Panc1 (cell line): ENCODE measurements around the gene INTS11. TPM values are rescaled to one million over a fixed set of nuclear protein-coding genes. Genes with fewer than 3 reads are reported as not detected.

Source experiments
- ATAC-seq: fragments of 200-7000 bp; cut with Tn5 transposase; 2 replicates; pipeline ENCODE4 v1.9.1; 2020; ENCODE audit warnings: mild to moderate bottlenecking, moderate library complexity
- BruUV-seq: library from RNA; stranded (reverse); fragments of 400-500 nt; replicated peaks from 2 replicates; lab custom pipeline; 2021; lab: Mats Ljungman, UMichigan
- CTCF ChIA-PET: fragments of 300-600 bp; sonication (Branson Sonifier 250); formaldehyde crosslinking; loops from one replicate; lab custom pipeline; 2022; ENCODE audit warnings: antibody characterized with exemption; lab: Charles Lee
- POLR2A ChIA-PET: fragments of 300-600 bp; sonication (Branson Sonifier 250); formaldehyde crosslinking; loops from one replicate; lab custom pipeline; 2022; ENCODE audit warnings: antibody characterized with exemption; lab: Charles Lee
- DNase-seq: peaks from one replicate; pipeline ENCODE4 v3.0.0-alpha.2; 2010; ENCODE audit warnings: low read depth, low spot score
- H3K27ac ChIP-seq: 2 replicates; pipeline ENCODE4 v1.5.1; 2011; ENCODE audit warnings: mild to moderate bottlenecking, low read length, inconsistent platforms
- H3K27me3 ChIP-seq: fragments of 200-500 bp; sonication (Bioruptor generic); 2 replicates; pipeline ENCODE4 v1.6.0; 2014; ENCODE audit warnings: low read length, inconsistent platforms; ENCODE audit not compliant: control insufficient read depth, insufficient read depth
- H3K36me3 ChIP-seq: fragments of 200-500 bp; sonication (Bioruptor generic); 2 replicates; pipeline ENCODE4 v1.5.1; 2014; ENCODE audit warnings: inconsistent platforms, mild to moderate bottlenecking, low read length, moderate library complexity; ENCODE audit not compliant: control insufficient read depth, insufficient read depth
- H3K4me1 ChIP-seq: 2 replicates; pipeline ENCODE4 v1.5.1; 2011; ENCODE audit warnings: inconsistent platforms, mild to moderate bottlenecking, low read length, moderate library complexity; ENCODE audit not compliant: control insufficient read depth, insufficient read depth
- H3K4me3 ChIP-seq, 2 experiments: 2 replicates each; pipeline ENCODE4 v1.5.1; 2011 to 2012; ENCODE audit warnings: low read depth in 2 of 2, low read length in 2 of 2, mild to moderate bottlenecking in 2 of 2, inconsistent platforms in 1 of 2, moderate library complexity in 1 of 2
- H3K9me3 ChIP-seq: fragments of 200-500 bp; sonication (Bioruptor generic); 2 replicates; pipeline ENCODE4 v1.5.1; 2014; ENCODE audit warnings: low read depth, mild to moderate bottlenecking, inconsistent platforms, low read length, moderate library complexity; ENCODE audit not compliant: control insufficient read depth, insufficient read depth
- POLR2AphosphoS5 ChIP-seq: IDR thresholded peaks from 2 replicates; pipeline ENCODE4 v1.6.1; 2012; ENCODE audit warnings: mild to moderate bottlenecking, low read depth, low read length, moderate library complexity
- SIN3A ChIP-seq: IDR thresholded peaks from 2 replicates; pipeline ENCODE4 v1.6.1; 2012; ENCODE audit warnings: low read depth, mild to moderate bottlenecking, low read length, moderate library complexity, borderline replicate concordance; ENCODE audit not compliant: insufficient read depth
- TCF7L2 ChIP-seq: IDR thresholded peaks from 2 replicates; pipeline ENCODE4 v1.6.1; 2011; ENCODE audit warnings: mild to moderate bottlenecking, low read depth, low read length, inconsistent platforms
- in situ Hi-C: cut with HindIII; loops from 2 replicates; pipeline ENCODE4 v1.10.0; 2016; ENCODE audit warnings: low sequenced_read_pairs, low pct_unique_long_range_greater_than_20kb
- intact Hi-C: fragments of 100-400 bp; cut with micrococcal nuclease; formaldehyde crosslinking; loops from one replicate; pipeline ENCODE4 v1.10.0; 2022; ENCODE audit not compliant: unreplicated experiment
- total RNA-seq: library from RNA; stranded (reverse); gene quantifications from one replicate; pipeline ENCODE4 v1.2.1, GENCODE V29; 2021; ENCODE audit not compliant: unreplicated experiment
- TF ChIP-seq, protein P1 (sequence below), 2 experiments: IDR thresholded peaks; 2 replicates each; pipeline ENCODE4 v1.6.1; 2011 to 2012; ENCODE audit warnings: low read depth in 2 of 2, control low read depth in 1 of 2, low read length in 1 of 2, mild to moderate bottlenecking in 1 of 2, moderate library complexity in 1 of 2; ENCODE audit not compliant: insufficient read depth in 1 of 2
- TF ChIP-seq, protein P2 (sequence below): fragments of 450-650 bp; IDR thresholded peaks from 2 replicates; pipeline ENCODE4 v1.5.1; 2017; ENCODE audit warnings: mild to moderate bottlenecking

INTS11 gene
- total RNA-seq, 1 experiment from 2014 or later, result 114 TPM

DNA sequence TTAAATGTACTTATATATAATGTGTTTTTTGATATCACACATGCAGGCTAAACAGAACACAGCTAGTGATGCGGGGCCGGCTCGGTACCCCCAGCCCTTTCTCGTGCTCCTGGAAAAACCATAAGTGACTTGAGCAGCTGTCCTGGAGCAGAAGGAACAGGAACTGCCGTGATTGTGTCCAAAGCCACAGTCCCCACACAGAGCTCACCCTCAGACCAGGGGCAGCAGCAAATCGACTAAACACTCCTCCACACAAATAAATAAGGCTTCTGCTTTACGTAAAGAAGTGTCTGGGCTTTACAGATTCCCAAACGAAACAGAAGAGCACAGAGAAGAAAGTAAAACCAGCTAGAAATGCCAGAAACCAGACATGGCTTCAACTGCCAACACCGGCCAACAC, 60.4 kb downstream of the INTS11 start:
- intact Hi-C loops (no loop called here), in situ Hi-C loops (no loop called here)
- 0 out of 2 replicates have a peak, but pooled peaks cover 3% of the 10 kb centered on the region for H3K4me1 ChIP-seq
- no peak overlapping the region for H3K4me3 ChIP-seq
- ChIA-PET CTCF (no interaction called here), POLR2A (interaction anchor here (0.6 kb wide), 2 partner anchors 10 to 13 kb away, joined by 5 to 8 read pairs; partner anchors contain the start of gene UBE2J2)
- H3K27me3 ChIP-seq, result no peaks in the 10 kb centered on the region
- BruUV-seq, result no TSS peak
- DNase-seq (no peak), ATAC-seq (no peak)
- TF ChIP-seq SIN3A, result no peak
- TF ChIP-seq, protein P1, sequence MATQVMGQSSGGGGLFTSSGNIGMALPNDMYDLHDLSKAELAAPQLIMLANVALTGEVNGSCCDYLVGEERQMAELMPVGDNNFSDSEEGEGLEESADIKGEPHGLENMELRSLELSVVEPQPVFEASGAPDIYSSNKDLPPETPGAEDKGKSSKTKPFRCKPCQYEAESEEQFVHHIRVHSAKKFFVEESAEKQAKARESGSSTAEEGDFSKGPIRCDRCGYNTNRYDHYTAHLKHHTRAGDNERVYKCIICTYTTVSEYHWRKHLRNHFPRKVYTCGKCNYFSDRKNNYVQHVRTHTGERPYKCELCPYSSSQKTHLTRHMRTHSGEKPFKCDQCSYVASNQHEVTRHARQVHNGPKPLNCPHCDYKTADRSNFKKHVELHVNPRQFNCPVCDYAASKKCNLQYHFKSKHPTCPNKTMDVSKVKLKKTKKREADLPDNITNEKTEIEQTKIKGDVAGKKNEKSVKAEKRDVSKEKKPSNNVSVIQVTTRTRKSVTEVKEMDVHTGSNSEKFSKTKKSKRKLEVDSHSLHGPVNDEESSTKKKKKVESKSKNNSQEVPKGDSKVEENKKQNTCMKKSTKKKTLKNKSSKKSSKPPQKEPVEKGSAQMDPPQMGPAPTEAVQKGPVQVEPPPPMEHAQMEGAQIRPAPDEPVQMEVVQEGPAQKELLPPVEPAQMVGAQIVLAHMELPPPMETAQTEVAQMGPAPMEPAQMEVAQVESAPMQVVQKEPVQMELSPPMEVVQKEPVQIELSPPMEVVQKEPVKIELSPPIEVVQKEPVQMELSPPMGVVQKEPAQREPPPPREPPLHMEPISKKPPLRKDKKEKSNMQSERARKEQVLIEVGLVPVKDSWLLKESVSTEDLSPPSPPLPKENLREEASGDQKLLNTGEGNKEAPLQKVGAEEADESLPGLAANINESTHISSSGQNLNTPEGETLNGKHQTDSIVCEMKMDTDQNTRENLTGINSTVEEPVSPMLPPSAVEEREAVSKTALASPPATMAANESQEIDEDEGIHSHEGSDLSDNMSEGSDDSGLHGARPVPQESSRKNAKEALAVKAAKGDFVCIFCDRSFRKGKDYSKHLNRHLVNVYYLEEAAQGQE (IDR thresholded peaks at IDR 0.05; ENCODE audit: insufficient read depth in 1 of 2, low read depth in 2 of 2, low read length in 1 of 2), result no peak
- TF ChIP-seq TCF7L2, result no peak
- TF ChIP-seq, protein P2, sequence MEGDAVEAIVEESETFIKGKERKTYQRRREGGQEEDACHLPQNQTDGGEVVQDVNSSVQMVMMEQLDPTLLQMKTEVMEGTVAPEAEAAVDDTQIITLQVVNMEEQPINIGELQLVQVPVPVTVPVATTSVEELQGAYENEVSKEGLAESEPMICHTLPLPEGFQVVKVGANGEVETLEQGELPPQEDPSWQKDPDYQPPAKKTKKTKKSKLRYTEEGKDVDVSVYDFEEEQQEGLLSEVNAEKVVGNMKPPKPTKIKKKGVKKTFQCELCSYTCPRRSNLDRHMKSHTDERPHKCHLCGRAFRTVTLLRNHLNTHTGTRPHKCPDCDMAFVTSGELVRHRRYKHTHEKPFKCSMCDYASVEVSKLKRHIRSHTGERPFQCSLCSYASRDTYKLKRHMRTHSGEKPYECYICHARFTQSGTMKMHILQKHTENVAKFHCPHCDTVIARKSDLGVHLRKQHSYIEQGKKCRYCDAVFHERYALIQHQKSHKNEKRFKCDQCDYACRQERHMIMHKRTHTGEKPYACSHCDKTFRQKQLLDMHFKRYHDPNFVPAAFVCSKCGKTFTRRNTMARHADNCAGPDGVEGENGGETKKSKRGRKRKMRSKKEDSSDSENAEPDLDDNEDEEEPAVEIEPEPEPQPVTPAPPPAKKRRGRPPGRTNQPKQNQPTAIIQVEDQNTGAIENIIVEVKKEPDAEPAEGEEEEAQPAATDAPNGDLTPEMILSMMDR, result no peak
- TF ChIP-seq POLR2AphosphoS5, result no peak
- H3K36me3 ChIP-seq, result no peaks in the 10 kb centered on the region; the same call in 1 of the 2 replicates
- no peaks in the 10 kb centered on the region for H3K9me3 ChIP-seq
- no peak overlapping the region for H3K27ac ChIP-seq

DNA sequence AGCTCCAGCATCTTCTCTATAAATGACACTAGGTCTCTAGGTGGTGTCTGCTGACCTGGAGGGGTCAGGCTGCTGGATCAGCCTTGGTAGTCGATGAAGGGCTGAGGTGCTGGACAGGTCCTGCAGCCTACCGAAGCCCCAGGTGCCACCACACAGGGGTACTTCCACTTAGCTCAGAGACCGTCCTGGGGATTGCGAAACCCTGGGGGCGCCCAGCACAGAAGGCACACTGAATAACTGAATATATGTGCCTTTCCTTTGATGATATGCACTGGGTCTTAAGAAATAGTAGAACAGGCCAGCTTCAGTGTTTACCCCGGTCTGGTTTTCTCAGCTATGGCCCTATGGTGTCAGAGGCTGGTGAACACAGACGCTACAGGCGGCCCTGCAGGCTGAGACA, 61.7 kb downstream of the INTS11 start:
- CTCF ChIA-PET, result no interaction called here
- 0 out of 2 replicates have a peak, but pooled peaks cover 3% of the 10 kb centered on the region for H3K4me1 ChIP-seq
- POLR2A ChIA-PET, result no interaction called here
- no peak for TF ChIP-seq TCF7L2
- no peak for TF ChIP-seq POLR2AphosphoS5
- TF ChIP-seq, protein P1 (IDR thresholded peaks at IDR 0.05; ENCODE audit: insufficient read depth in 1 of 2, low read depth in 2 of 2, low read length in 1 of 2), result no peak
- TF ChIP-seq, protein P2, result no peak
- TF ChIP-seq SIN3A, result no peak
- no peaks in the 10 kb centered on the region; the same call in 1 of the 2 replicates for H3K36me3 ChIP-seq
- in situ Hi-C loops, result no loop called here
- no peak overlapping the region for H3K27ac ChIP-seq
- ATAC-seq, result no peak
- H3K9me3 ChIP-seq, result no peaks in the 10 kb centered on the region
- intact Hi-C loops, result no loop called here
- no peak overlapping the region for H3K4me3 ChIP-seq
- no peak for DNase-seq
- H3K27me3 ChIP-seq, result no peaks in the 10 kb centered on the region
- no TSS peak for BruUV-seq
